NCI-H748 (cell line): Measurements from ENCODE around the gene CALML6.
"Not testable (repeated sequence)": the region's sequence is repeated elsewhere in the genome, so short reads cannot be mapped to it uniquely, and the experiment has no call there.

Source experiments
- DNase-seq: peaks from one replicate; lab custom pipeline; 2025; ENCODE audit not compliant: unreplicated experiment; lab: John Stamatoyannopoulos, UW

Gene CALML6

DNA sequence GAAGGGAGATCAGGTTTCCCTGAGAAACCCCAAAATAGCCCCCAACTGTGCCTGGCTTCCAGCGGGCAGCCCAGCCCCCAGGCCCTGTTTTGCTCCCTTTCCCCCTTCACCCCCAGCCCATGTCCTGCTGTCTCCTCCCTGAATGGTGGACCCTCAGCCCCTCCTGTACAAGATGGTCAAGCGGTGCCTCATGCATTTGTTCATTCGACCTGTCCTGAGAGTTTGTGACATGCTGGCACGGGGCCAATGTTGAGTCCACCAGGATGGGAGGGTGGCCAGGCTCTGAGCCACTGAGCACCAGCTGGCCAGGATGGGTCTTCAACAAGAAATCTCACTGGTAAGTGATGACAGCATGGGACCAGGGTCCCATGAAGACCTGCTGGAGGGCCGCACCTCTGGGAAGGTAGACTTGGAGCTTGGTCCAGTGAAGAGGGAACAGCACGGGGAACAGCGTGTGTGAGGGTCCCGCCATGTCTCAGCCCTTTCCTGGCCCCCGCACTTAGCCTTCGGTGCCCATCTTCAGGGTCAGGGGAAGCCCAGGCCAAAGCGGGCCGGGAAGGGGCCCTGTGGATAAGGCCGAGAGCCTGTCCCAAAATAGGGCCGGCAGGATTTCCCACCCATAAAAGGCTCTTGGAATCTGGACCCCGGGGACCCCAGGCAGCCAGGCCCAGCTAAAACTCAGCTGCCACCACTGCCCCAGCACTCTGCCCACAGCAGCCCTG is at the start of gene CALML6:
TSS of gene CALML6 (plus strand) at position 290 of the 722 bp plus-strand sequence. CDS start at position 311, 21 bp downstream.
- DNase-seq: no peak

GRCh38 chr1:1867164-1867563 is 47.9 kb upstream of the CALML6 start:
- DNase-seq: no peak

- DNase-seq: no peak
These were observed 45.6 kb upstream of the CALML6 start for GRCh38 chr1:1869469-1869868.

DNA sequence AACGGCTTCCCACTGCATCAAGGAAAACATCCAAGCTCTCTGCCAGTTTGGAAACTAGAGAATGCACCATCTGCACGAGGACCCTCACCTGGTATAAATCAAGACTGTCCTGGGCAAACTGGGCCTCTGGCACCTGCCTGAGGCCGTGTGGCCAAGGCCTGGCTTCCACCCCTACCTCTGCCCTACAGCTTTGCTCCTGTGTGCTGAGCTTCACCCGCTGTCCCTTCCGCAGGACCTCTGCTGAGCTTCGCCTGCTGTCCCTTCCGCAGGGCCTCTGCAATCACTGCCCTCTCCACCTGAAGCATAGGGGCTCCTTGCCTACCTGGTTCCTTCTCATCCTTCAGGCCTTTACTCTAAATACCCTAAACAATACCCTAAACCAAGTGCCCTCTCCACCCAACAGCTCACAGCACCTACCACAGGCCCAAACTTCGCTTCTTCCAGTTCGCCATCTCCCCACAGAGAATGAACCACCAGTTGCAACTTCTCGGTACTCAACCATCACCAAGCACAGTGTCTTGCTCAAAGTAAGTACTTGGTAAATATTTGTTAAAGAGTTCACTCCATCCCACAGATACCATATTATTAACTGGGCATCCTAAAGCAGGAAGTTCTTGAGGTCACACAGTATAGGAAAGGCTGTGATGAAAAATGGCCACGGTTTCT is 42.6 kb upstream of the CALML6 start:
- DNase-seq: no peak

DNA sequence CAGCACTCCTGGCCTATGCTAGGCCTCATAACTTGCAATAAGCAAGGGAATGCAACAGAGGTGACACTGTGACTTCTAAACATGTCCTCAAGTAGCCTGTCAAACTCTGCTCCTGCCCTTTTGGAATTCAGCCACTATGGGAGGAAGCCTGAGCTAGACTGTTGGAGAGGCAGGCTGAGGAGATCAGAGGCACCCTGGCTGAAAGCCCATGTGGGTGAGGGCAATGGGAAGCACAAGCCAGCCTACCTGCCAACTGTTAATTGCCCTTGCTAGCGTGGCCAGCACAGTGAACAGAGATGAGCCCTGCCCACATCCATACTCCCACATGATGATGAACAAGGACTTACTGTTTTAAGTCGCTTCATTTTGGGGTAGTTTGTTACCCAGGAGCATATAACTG is 41.9 kb upstream of the CALML6 start:
- DNase-seq: no peak

- DNase-seq: no peak
These were observed 40.2 kb upstream of the CALML6 start for GRCh38 chr1:1874901-1875300.

DNA sequence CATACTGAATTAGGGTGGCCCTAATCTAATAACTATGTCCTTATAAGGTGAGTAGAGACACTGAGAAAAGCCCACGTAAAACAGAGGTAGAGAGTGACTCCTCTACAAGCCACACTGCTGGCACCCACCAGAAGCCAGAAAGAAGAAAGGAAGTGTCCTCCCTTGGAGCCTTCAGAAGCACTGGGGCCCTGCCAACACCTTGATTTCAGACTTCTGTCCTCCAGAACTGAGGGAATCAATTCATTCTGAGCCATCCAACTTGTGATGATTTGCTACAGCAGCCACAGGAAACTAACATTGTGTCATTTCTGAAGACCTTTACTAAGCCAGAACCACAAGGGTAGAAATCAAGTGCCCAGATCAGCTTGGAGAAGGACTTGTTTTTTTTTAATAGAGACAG is 39.1 kb upstream of the CALML6 start:
- DNase-seq: no peak

DNA sequence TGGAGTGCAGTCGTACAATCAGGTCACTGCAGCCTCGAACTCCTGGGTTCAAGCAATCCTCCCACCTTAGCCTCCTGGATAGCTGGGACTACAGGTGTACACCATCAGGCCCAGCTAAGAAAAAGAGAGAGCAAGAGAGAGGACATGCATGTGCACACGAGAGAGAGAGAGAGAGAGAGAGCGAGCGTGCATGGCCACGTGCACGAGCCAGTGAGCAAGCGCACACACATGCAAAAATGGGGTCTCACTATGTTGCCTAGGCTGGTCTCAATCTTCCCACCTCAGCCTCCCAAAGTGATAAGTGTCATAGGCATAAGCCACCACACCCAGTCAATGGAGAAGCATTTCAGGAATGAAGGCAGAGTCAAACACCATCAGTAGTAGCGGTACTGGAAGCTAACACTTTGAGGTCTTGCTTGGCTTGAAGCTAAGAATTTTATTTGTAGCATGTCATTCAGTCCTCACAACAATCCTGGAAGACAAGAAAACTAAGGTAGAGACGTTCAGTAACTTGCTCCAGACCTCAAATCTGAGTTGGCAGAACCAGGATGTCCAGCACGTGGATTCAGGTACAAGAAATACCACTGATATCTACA is 38.6 kb upstream of the CALML6 start:
- DNase-seq: no peak

GRCh38 chr1:1877865-1878436 is 37.1 kb upstream of the CALML6 start:
- DNase-seq: no peak

DNA sequence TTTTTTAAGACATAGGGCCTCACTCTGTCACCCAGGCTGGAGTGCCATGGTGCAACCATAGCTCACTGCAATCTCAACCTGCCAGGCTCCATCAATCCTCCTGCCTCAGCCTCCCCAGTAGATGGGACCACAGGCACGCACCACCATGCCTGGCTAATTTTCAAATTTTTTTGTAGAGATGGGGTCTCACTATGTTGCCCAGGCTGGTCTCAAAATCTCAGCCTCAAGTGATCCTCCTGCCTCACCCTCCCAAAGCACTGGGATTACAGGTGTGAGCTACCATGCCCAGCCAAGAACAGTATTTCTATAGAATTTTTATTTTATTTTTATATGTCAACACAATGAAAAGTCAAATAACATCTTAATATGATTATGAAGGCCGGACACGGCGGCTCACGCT is 35.1 kb upstream of the CALML6 start:
- no peak for DNase-seq

GRCh38 chr1:1880617-1881312 is 34.3 kb upstream of the CALML6 start:
- no peak for DNase-seq

DNA sequence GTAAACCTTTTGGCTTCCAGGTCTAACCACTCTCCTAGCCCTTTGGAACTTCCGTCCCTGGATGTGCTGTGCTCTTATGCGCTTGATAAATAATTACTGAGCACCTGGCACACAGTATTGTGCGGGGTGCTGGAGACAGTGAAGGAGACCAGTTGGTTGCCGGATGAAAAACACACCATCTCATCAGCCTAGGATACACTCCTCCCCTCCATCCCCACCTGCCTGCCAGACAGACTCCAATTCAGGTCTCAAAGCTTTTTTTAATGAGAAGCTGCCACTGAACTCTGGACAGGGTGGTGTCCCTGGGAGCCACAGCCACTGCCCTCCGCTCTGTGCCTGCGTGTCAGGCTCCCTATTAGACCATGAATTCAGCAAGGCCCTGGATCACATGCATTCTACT is 33.3 kb upstream of the CALML6 start:
- no peak for DNase-seq

- no peak for DNase-seq
These were observed 31.8 kb upstream of the CALML6 start for GRCh38 chr1:1883092-1883873.

GRCh38 chr1:1883890-1884289 is 31.2 kb upstream of the CALML6 start:
- DNase-seq: not testable (repeated sequence)

GRCh38 chr1:1889090-1889750 is 25.8 kb upstream of the CALML6 start:
- no peak for DNase-seq

DNA sequence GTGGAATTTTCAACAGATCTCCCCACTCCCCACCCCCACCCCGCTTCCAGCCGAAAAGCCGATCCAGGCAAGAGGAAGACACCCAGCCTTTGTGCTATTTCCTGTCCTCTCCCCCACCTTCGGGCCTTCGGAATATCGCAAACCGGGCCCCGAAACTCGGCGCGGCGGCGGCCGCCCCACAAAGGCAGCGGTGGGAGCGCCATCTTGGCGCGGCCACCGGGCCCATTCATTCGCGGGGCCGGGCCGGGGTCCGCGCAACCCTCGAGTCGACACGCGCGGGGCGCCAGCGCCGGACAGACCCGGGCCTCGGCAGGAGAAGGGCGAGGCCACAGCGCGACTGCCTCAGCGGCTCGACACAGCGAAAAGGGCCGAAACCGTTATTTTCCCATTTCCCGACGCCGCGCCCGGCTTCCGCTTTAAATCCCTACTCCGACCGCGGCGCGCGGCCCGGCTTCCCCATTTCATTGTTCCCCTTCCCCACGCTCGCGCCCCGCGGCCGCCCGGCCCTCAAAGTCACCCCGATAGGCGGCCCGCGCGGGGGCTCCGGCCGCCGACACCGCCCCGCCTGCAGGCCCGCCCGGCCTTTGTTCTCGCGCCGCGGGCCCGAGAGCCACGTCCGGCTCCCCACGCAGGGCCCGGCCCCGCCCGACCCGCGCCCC is 25.1 kb upstream of the CALML6 start:
- DNase-seq: peak; percentile 20

DNA sequence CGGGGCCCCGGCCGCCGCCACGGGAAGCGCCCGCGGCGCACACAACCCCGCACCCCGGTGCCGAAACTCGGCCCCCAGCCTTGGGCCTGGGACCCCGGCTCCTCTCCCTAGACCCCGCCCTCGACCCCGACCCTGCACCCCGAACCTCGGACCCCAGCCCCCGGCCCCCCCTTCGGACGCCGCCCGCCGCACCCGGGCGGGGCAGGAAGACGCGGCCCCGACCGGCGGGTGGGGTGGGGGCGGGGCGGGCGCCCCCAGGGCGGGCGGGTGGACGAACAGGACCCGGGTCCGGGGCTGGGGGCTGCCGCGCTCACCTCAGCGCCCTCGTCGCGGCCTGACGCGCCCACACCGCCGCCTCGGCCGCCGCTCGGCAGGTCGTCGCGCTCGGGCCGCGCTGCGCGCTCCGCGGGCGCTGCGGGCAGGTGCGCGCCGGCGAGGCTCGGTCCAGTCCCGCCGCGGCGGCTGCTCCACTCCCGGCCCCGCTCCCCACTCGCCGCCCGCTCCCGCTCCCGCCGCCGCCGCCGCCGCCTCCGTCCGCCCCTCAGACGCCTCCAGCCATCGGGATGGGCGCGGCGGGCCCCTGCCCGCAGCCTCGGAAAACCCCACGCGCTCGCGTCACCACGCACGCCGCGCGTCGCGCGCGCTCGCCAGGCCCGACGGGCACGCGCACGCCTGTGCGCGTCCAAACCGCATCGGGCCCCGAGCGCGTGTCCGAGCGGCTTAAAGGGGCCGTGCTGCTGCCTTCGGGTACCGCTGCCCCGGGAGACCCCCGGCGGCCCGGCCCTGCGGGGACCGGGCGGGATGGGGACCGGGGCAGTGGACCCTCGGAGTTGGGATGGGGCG is 24.3 kb upstream of the CALML6 start, which contains the start of gene GNB1:
TSS of gene GNB1 (minus strand) at position 582 of the 843 bp plus-strand sequence. CDS start 65,634 bp downstream, outside the sequence.
- DNase-seq: peak; percentile 87

- DNase-seq: peak; percentile 51
These were observed 23.5 kb upstream of the CALML6 start for GRCh38 chr1:1891349-1892078.
